Dermis blood vessel endothelial cell (primary cell): ENCODE measurements around the gene ATP7A. TPM values are rescaled to one million over a fixed set of nuclear protein-coding genes. Genes with fewer than 3 reads are reported as not detected.

Experiments
- DNase-seq: peaks from one replicate; pipeline ENCODE4 v3.0.0; 2010
- total RNA-seq: library from RNA; depleted of rRNA; stranded (reverse); fragments of >200 nt; gene quantifications from 2 replicates; pipeline ENCODE4 v1.2.3, GENCODE V29; 2014

Gene ATP7A
- total RNA-seq, 1 donor from 2014 or later = 14.1 TPM

DNA sequence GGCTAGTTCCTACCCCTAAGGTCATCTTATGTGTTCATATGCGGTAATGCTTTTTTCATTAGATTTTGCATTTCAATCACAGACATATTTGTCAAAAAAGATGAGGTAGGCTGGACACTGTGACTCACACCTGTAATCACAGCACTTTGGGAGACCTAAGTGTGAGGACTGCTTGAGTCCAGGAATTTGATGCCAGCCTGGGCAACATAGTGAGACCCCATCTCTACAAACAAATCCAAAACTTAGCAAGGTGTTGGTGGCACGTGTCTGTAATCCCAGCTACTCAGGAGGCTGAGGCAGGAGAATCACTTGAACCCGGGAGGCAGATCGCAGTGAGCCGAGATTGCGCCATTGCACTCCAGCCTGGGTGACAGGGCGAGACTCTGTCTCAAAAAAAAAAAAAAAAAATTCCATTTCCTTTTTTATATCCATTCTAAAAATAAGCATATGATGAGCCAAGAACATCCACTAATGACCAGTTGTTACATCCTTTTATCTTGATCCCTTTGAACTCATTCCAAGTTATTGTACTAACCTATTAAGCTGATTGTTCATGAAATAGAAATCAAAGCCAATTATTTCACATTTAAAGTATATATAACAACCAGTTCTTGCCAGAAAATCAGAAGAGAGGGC, 35.5 kb downstream of the ATP7A start:
- DNase-seq = no peak

DNA sequence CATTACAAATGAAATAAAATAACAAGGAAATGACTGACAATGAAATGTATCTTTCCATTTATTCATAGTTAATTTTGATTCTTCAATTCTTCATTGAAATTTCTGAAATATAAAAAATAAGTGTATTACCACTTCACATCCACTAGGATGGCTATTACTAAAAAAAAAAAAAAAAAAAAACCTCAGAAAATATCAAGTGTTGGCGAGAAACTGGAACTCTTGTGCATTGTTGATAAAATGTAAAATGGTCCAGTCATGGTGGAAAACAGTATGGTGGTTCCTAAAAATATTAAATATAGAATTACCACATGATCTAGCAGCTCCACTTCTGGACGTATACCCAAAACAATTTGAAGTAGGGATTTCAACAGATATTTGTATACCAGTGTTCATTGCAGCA, 36.1 kb downstream of the ATP7A start:
- DNase-seq = no peak

- no peak for DNase-seq
Observed at GRCh38 chrX:77949840-77950239, 39.3 kb downstream of the ATP7A start.

DNA sequence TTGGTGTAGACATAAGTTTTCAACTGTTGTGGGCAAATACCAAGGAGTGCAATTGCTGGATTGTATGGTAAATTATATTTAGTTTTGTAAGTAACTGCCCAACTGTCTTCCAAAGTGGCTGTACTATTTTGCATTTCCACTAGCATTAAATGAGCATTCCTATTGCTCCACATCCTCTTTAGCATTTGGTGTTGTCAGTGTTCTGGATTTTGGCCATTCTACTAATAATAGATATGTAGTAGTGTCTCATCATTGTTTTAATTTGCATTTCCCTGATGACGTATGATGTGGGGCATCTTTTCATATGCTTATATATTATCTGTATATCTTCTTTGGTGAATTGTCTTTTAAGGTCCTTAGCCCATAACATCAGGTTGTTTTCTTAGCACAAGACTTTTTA, 41.7 kb downstream of the ATP7A start:
- no peak for DNase-seq

DNA sequence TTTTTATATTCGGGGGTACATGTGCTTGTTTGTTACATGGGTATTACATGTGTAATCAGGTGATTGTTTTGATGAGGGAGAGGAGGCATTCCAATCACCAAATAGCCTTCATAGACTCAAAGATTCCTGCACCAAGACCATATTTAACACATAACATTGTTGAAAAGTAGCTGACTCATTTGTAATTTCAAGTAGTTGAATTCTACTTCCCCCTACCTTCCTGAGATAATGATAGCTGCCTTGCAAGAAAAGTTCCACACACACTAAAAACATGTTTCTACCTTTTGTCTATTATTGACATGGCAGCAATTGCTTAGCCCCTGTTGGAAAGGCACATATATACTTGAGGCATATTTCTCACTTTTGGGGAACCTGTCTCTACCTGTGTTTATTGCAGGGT, 42.8 kb downstream of the ATP7A start:
- DNase-seq = no peak

DNA sequence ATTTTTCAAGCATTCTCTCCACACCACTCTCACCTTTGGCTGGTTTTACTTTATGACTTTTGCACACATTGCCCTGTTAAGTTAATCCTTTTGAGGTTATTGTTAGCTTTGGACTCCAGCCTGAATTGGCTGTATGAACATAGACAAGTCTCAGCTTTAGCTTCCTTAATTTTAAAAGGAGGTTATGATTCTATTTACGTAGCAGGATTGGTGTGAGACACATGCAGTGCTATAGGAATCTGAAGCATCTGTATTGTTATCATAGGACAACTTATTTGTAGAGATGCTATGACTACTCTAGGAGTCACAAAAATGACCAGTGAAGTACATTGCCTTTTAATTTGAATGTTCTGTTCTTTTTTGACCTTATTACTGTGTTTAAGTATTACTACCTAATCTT, 43.2 kb downstream of the ATP7A start:
- peak; percentile 13 for DNase-seq

GRCh38 chrX:77960567-77960966, 50.1 kb downstream of the ATP7A start:
- DNase-seq = no peak

- no peak for DNase-seq
Observed at GRCh38 chrX:77961063-77961462, 50.6 kb downstream of the ATP7A start.

DNA sequence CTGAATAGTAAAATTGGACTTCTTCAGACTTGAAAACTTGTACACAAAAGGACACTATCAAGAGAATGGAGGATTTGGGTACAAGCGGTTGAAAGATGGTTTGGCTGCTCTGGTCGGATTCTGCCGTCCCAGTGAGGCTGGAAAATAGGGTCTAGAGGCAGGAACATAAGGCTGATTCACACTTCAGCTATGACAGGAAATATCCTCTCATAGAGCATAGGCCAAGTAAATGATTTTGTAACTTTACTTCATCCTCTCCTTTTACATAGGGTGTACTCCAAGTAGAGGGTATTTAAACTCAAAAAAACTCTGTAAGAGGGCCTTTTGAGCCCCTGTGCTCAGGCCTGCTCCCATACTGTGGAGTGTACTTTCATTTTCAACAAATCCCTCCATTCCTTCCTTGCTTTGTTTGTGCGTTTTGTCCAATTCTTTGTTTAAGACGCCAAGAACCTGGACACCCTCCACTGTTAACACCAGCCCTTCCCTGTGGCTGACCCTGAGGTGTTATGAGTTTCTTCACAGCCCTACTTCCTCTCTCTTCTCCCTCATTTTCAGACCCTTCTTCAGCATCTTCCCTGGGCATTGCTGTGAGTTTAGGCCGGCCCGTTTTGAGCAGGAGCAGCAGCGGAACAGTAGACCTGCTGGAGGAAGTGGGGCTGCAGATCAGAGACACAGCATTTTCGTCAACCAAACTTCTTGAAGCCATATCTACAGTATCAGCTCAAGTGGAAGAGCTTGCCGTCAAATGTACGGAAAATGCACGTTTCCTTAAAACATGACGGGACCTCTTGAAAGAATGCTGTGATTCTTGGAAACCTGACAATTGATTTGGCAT, 51.8 kb downstream of the ATP7A start:
- DNase-seq = peak; percentile 27

- DNase-seq = no peak
Observed at GRCh38 chrX:77966361-77966760, 55.9 kb downstream of the ATP7A start.

DNA sequence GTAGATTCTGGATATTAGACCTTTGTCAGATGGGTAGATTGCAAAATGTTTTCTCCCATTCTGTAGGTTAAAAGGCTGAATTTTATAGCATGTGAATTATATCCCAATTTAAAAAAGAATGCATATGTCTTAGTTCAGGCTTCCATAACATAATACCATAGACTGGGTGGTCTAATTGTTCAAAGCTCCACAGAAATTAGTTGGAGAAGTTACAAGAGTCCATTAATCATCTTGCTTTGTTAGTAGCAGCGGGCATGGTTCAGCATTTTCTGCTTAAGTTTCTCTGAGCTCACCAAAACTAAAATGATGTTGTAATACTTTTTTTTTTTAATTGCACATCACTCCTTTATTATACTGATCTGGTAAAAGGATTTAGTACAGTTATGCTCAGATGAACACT, 57.1 kb downstream of the ATP7A start:
- DNase-seq = no peak

- DNase-seq = no peak
Observed at GRCh38 chrX:77969538-77969937, 59.0 kb downstream of the ATP7A start, which contains the start of gene PGAM4. PGAM4 (minus strand) TSS chrX:77969638; CDS start chrX:77969638, 0 bp downstream.

GRCh38 chrX:77975755-77976154, 65.3 kb downstream of the ATP7A start:
- DNase-seq = no peak

DNA sequence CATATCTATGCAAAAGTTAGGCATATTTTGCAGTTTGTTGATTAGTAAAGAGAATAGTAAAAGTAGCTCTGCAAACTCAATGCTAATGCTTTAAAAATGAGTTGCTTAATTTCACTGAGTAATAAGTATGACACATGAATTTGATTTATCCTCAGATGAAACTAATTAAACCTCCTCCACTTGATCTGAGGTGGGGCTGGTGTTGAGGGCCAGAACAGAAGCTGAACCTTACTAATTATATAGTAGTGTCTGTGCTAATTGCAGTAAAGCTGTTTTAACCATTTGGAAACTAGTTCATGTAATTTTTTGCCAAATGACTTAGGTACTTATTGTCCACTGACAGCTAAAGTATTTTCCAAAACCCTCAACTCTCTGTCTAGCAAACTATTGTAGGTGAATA, 66.6 kb downstream of the ATP7A start:
- no peak for DNase-seq

DNA sequence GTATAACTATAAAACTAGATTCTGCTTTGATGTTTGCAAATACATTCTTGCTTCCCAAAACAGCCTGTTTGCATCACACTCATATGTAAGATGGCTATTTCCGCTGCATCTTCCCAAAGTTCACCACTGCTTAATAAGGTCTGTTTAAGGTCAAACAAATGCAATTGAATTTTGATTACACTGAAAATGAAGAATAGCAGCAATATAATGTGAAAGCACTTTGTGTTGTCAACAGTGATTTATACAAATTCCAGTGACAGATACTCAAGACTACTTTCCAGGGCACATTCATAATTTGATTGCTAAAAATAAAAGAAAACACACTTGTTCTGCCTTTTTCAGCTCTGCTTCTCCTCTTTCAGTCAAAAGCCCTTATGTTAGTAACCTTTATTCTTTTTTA, 67.0 kb downstream of the ATP7A start:
- DNase-seq = no peak

DNA sequence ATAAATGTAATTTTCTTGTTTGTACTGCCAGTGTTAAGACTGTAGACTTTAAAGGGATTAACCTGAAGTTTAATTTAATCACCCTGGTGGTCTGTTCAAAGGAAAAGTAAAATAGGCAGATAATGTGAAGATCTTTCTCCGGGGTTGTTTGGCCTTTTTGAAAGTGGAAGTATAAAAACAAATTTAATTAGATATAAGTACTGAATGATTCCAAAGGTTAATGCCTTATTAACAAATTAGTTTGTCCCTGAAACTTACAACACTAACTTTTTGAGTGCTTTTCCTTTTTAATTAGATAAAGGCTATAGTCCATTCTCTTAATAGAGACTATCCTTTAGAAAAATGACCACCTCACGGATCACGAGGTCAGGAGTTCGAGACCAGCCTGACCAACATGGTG, 69.4 kb downstream of the ATP7A start:
- no peak for DNase-seq

GRCh38 chrX:78011846-78012245, 101.4 kb downstream of the ATP7A start:
- DNase-seq = no peak

DNA sequence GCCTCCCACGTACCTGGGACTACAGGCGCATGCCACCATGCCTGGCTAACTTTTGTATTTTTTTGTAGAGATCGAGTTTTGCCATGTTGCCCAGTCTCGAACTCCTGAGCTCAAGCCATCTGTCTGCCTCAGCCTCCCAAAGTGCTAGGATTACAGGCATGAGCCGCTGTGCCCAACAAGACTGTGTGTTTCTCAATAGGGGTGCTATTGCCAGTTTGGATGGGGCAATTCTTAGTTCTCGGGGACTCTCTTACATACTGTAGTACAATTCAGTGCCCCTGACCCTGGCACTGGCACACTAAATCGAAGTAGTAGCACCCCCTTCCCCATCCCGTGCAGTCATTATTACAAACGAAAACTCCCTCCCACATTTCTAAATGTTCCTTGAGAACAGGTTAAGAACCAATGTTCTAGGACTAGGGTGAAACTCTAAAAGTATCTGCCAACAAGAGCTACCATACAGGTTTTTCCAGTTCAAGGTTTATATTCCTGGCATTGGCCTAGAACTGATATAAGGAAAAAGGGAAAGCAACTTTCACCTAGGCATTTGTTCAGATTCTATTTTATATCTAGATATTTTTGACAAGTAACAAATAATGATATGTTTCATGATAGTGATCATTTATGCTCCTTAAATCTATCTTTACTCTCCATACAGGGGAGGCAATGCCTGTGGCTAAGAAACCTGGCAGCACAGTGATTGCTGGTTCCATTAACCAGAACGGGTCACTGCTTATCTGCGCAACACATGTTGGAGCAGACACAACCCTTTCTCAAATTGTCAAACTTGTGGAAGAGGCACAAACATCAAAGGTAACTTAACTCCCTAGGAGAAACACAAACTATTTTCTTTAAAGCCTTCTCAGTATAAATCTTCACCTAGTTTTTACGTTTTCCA, 109.3 kb downstream of the ATP7A start:
- no peak for DNase-seq

GRCh38 chrX:78024349-78025059, 114.0 kb downstream of the ATP7A start:
- DNase-seq = peak; percentile 57

DNA sequence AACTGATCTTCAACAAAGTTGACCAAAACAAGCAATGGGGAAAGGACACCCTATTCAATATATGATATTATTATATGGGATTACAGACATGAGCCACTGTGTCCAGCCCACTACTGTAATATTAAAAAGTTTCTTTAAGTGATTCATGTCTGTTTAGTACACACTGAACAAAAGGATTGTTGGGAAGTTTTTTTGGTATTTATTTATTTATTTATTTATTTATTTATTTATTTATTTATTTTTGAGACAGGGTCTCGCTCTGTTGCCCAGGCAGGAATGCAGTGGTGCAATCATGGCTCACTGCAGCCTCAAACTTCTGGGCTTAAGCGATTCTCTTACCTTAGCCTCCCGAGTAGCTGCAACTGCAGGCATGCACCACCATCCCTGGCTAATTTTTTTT, 117.3 kb downstream of the ATP7A start:
- DNase-seq = no peak

DNA sequence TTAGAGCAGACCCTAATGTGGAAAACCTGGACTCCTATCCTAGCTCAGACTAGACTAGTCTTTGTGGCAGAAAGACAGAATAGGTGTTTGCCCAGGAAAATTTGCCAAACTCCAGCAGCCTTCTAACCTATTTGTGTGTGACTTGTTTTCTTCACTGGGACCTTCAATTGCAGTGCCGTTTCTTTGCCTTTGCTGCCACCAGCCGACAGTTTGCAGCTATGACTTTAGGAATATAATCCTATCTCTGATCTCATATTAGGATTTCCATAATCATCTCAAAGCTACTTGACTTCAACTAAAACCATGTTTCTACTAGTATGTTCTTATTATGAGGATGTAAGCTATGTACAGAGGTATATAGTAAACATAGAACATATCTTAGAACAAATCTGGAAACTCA, 119.2 kb downstream of the ATP7A start:
- peak; percentile 57 for DNase-seq

GRCh38 chrX:78035061-78035460, 124.6 kb downstream of the ATP7A start:
- DNase-seq = no peak

- no peak for DNase-seq
Observed at GRCh38 chrX:78037881-78038280, 127.4 kb downstream of the ATP7A start.
